HS-5 (cell line): ENCODE measurements around the gene PLCB3.

Experiments used
- DNase-seq: peaks from one replicate; pipeline ENCODE4 v3.0.0-alpha.2; 2012; ENCODE audit warnings: low read depth

Gene PLCB3

DNA sequence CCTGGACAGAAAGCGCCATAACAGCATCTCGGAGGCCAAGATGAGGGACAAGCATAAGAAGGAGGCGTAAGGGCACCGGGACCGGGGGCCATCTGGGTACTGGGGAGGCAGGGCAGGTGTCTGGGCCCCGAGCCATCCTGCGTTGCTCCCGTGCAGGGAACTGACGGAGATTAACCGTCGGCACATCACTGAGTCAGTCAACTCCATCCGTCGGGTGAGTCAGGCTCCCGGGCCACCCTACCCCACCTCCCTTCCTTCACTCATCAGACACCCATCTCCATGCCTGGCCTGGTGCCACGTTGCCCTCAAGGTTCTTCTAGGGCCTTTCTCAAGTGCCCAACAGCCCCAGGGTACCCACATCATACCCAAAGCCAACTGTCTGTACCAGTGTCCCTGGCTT, 15.0 kb downstream of the PLCB3 start:
- no peak for DNase-seq

DNA sequence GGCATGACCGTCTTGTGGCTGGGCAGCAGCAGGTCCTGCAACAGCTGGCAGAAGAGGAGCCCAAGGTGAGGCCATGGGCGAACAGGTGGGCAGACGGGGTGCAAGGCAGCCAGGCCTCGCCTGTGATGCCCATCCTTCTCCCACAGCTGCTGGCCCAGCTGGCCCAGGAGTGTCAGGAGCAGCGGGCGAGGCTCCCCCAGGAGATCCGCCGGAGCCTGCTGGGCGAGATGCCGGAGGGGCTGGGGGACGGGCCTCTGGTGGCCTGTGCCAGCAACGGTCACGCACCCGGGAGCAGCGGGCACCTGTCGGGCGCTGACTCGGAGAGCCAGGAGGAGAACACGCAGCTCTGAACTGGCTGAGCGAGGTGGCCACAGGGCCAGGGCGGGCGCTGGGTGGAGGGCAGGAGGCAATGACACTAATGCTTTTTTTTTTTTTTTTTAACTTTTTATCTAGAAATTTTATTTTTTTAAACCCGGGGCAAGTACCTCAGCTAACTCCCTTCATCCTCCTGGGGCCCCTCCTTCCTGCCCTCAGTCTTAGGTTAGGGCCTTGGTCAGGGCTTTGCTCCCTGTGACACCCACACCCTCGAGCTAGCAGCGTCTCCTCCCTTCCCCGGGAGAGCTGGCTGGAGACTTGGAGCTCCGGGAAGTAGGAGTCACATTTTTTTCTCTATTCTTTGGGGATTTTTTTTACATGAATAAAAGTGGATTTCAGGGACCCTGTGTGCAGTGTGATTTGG, 16.0 kb downstream of the PLCB3 start:
- DNase-seq: no peak

DNA sequence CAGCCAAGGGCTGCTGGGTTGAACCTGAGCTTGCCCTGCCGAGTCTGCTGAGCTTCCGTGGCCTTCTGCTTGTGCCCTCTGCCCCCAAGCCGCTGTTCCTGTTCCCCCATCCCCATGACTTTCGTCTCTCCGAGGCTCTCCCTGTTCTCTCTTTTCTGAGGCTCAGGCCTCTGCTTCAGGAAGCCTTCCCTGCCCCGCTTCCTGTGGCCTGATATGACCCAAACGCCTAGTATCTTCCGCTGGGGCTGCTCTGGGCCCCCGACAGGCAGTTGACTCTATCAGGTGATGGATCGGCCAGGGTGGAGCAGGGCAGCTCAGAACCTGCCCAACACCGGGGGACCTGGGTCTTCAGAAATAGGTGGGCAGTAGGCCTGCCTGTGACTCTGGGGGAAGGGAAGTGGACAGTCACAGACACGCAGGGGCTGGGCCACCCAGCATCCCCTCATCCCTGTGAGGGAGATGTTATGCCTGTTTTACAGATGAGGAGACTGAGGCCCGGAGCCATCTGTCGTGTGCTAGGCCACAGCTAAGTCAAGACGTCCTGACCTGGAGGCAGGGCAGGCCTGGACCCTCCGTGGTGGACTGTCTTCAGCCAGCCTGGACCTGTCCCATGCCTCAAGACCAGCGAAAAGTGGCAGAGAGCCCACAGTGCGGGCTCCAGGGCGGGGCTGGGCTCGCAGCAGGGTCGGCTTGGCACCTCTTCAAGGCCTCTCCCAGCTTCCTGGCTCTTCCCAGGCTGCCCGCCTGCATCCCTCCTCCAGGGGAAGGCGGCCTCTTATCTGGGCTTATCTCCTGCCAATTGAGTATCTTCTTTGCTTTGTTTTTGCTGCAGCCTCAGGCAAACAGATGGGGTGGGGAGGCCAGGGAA, 16.9 kb downstream of the PLCB3 start:
- DNase-seq: no peak

DNA sequence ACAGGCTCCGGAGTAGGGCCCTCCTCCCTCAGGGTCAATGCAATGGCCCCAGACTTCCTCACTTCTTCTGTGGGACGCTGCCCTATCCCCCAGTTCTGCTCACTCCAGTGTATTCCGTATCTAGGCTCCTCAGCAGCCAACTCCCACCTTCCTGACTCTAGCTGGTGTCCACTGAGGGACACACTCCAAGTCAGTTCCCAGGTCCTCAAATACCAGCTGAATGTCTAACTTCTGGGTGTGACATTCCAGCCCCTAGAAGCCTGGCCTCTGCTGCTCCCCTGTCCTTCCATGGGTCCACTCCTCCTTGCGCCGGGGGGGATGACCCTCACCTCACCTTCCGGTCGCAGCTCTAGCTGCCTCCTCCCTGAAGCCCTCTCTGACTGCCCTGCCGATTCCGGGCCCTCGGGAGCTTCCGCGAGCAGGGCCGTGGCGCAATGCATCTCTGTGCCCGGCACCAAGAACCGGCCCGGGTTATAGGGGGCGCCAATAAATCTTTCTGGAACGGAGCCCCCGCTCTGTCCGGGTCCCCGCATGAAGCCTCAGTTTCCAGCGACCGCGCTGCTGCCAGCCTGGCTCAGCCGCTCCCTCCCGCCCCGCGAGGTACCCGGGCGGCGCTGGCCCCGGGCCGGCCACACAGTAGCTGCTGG, 17.7 kb downstream of the PLCB3 start:
- no peak for DNase-seq

DNA sequence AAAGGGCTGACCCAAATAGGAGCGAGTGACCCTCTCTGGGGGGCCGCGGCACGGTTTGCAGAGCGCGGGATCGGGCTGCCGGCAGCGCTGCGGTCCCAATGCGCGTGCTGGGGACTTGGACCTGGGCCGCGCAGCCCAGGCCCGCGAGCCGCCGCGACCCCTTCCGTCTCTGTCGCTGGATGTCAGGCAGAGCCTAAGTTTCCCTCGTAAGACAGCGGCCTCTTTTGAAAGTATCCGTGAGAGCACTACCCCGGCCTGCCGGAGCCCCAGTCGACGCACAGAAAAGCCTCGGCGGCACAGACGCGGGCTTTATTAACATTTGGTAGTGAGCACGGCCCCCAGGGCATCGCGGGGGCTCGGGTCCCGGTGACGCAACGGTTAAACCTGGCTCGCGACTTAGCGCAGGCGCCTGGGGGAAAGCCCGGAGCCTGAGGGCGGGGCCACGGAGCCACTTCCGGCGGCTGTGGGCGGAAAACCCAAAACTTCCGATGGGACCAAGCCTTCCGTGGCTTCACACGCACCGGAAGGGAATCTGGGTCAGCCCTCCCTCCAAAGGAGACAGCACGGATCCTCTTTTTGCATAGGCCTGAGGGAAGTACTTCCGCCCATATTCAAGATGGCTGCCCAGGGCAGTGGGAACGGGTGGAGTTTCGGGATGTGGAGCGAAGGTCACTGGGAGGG, 18.4 kb downstream of the PLCB3 start:
- DNase-seq: peak; percentile 99

DNA sequence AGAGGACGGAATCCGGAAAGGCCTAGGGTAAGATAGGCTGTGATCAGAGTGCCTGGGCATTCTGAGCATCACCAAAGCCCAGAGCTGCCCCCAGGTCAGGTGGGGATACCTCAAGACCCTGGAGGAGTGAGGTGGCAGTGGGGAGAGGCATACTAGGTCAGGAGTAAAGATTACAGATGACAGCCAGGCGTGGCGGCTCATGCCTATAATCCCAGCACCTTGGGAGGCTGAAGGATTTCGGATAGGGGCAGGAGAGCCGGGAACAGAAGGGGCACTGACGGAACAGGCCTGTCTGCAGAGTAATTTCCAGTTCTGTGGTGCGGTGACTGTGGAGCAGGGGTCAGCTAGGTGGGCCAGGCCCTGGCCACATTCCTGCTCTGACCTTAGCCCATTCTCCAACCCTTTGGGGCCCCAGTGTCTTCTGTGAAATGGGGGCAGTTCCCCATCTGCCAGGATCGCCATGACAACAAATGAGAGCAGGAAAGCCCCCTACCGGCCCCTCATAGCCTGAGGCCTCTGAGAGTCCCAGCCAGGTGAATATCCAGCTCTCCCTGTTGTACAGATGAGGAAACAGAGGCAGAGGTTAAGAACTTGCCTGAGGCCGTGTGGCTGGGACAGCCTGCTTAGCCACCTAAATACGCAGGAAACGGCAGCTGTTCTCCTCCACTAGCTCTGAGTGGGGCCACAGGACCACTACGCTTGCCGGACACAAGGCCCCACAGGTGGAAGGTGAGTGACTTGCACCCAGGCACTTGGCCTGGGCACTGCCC, 23.9 kb downstream of the PLCB3 start:
- DNase-seq: no peak

DNA sequence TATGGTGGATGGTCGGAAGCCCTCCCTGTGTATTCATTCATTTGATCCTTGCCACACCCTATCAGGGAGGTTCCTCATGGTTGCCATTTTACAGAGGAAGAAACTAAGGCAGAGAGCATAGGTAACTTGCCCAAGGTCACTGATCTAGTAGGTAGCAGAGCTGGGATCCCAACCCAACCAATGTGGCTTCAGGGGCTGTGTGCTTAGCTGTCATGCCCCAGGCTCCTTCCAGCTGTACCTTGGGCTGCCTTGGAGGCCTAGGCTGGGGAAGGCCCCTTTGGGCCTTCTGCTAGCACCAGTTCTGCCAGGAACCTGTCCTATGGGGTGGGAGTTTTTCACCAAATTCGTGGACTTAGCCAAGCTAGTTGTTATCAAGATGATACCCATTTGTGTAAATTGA, 24.5 kb downstream of the PLCB3 start:
- DNase-seq: no peak

DNA sequence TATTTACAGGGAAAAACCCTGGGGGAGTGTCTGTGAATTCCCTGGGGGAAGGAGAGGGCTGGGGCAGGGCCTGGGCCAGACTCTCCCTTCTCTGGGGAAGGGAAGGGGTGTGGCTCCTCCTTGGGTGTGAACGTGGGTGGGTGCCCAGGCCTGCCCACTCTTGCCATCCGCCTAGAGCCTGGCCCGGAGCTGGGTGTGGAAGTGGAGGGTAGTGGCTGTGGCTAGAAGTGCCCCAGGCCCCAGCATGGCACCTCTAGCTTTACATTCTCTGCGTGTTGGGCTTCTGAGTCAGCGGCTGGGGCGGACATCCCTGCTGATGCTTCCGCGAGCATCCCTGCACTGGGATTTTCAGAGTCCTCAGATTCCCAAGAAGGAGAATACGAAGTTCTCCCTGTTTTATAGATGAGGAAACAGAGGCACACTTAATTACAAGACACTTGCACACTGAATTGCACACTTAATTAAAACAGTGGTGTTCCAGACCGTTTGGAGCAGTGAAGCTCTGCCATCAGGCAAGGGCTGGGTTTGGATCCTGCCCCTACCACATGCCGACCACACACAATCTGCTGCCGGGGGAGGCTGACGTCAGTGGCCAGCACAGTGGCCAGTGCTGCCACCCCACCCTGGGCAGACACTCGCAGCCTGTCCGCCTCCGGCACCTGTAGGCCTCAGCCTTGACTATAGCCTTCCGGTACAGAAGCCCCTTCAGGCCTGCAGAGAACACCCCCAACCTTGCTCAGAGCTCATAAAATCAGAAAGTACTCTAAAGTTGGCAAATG, 25.5 kb downstream of the PLCB3 start:
- DNase-seq: no peak

DNA sequence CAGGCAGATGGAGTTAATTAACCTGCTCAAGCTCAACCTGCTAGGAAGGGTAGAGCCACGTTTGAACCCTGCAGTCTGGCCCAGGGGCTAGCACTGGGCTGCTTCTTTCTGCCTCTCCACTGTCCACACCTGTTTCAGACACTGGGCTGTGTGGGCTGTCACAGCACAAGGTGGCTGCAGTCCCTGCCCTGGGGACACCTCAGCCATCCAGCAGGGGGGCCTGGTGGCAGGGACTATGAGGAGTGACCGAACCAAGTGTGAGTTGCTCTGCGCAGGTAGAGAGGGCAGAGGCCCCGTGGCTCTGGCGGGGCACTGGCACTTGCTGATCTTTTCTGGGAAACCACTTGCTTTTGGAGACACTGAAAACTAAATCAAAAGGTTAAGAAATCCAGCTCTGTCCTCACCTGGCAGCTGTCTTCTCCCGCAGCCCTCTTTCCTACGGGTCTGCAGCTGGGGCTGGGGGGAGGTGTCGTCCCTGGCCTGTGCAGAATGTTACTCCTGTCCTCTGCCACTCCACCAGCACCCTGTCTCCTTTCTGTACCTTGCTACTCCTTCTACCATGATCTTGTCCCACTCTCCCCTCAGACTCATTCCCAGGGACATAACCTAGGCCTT, 27.4 kb downstream of the PLCB3 start:
- no peak for DNase-seq

DNA sequence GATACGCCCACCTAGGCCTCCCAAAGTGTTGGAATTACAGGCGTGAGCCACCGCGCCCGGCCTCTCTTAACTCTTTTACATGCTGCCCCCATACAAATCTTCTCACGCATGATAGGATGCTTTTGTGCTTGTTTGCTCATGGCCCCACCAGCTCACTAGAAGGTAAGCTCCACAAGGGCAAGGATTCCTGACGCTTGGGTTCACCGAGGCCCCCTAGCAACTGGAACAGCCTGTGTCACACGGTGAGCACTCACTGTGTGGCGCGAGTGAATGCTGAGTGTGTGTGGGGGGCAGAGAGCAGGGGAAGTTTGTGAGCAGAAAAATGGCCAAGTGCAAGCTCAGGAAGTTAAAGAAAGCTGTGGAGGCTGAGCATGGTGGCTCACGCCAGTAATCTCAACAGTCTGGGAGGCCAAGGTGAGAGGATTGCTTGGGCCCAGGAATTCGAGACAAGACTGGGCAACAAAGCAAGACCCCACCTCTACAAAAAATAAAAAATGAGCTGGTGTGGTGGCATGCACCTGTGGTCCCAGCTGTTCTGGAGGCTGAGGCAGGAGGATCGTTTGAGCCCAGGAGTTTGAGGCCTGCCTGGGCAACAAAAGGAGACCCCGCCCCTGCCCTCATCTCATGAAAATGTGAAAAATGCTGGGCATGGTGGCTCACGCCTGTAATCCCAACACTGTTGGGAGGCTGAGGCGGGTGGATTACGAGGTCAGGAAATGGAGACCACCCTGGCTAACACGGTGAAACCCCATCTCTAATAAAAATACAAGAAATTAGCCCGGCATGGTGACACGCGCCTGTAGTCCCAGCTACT, 30.8 kb downstream of the PLCB3 start:
- DNase-seq: no peak

DNA sequence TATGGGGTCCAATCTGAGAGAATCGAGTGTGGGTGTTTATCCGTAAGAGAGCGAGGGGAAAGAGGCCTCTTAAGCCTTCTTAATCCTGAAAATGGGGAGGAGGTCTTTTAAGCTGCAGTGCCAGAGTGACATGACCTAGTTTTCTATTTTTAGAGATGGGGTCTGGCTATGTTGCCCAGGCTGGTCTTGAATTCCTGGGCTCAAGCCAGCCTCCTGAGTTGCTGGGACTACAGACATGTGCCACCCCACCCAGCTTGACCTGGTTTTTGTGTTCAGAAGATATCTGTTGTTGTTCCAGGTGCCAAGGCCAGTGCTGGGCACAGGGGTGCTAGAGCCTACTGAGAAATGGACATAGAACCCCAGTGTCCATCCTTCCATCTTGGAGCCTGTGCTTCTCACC, 31.8 kb downstream of the PLCB3 start:
- DNase-seq: no peak

DNA sequence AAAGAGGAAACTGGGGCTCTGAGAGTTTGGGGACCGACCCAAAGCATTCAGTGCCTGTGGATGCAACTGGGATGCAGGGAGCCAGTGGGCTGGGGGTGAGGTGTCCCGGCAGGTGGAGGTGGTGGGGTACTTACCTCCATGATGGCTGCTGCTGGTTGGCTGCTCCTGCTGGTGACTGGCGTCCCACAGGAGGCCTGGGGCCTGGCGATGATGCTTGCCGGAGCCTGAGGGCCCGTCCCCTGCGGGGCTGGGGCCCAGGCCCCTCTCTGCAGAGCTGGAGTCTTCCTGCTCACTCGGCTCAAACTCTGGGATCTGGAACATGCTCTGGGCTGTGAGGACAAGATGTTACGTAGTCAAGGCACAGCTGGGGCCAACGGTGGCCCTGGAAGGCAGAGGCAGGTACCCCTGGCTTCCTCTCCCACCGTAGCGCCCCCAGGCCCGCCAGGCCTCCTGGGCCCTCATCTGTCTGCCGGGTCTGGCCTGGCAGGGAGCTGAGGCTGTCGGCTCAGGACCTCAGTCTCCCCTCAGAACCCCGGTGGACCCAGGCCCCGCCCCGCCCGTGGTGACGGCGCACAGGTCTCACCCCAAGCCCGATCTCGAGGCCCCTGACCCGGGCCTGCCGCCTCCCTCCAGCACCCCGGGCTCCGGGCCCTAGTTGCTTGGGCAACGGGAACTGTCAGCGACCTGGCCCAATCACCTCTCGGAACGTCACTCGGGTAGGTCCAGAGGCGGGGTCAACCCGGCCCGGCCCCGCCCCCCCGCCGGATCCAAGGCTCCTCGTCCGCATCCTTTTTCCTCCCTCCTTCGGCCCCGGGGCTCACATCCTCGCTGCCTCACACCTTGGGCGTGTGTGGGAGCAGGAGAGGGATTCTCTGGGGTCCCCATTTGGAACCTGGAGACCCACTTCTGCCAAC, 33.0 kb downstream of the PLCB3 start, which contains the start of gene BAD:
BAD (minus strand) TSS at position 618 of the 914 bp plus-strand sequence; CDS start at position 321, 297 bp downstream.
- peak; percentile 68 for DNase-seq

DNA sequence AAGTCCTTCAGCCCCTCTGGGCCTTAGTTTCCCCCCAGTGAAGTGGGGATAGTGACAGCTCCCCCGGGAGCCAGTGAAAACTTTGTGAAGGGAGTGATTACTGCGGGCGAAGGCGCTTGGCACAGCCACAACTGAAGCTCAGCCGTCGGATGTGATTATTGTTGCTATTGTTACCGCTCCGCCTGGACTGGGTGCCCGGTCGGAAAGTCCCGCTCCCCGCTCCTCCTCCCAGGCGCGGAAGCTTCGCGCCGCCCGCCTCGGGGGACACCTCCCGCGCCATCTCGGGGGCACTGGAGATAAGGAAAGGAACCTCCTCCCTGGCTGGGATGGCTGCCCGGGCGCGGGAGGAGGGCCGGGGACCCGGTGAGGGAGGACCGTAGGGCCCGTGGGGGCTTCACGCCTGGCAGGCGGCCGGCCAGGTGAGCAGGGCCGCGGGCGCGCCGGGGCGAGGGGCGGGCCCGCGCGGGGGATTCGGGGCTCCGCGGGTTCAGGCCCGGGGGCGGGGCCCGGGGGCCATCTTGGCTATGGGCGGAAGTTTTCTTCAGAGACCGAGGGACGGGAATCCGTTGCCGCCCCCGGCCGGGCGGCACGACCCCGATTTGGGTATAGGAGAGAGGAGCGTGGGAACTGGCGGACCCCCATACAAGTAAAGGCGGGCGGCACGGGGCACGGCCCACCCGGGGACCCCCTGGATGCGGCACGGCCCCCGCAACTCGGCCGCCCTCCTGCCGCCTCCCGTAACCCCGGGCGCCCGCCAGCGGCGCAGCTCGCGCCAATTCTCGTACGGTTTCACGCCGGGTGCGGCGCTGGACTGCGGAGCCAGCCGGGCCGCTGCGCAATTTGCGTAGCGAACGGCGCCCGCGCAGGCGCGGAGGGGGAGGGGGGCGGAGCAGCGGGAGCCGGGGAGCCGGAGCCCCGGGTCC, 33.9 kb downstream of the PLCB3 start, which contains the start of gene GPR137:
GPR137 (plus strand) TSS at position 887 of the 923 bp plus-strand sequence. CDS start 677 bp downstream, outside the sequence.
- DNase-seq: peak; percentile 36

DNA sequence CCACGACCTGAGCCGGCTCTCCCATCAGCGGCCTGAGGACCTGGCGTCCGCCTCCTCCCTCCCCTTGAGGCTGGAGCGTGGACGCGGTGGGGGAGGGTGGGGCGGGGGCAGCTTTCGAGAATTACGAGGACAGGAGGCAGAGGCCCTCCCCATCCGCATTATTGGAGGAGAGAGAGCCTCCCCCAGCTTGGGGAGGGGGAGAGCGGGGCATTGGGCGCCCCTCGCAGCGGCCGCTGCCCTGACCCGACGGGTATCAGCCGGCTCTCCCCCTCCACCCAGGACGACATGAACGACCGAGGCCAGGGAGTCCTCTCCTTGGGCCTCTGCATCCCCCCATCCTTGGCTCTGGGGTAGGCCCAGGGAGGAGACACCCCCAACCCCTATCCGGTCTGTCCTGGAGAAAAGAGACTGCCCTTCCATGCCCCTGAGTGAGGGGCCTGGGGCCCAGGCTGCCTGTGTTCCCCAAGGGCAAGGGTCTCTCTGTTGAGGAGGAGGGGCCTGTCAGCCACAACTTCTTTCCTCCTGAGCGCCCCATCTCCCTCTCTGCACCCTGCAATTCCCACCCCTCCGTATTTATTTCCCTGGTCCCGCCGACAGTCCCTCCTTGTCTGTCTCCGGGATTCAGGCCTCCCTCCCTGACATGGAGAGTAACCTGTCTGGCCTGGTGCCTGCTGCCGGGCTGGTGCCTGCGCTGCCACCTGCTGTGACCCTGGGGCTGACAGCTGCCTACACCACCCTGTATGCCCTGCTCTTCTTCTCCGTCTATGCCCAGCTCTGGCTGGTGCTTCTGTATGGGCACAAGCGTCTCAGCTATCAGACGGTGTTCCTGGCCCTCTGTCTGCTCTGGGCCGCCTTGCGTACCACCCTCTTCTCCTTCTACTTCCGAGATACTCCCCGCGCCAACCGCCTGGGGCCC, 34.8 kb downstream of the PLCB3 start:
- DNase-seq: no peak

DNA sequence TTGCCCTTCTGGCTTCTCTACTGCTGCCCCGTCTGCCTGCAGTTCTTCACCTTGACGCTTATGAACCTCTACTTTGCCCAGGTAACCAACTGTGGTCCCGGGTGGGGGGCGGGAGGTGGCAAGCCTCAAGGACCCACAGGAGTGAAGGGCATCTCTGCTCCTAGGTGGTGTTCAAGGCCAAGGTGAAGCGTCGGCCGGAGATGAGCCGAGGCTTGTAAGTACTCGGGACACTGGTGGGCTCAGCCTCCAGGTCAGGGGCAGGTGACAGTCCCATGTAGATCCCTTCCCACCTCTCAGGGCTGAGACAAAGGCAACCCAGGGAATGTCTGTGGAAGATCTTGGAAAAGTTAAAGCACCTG, 35.5 kb downstream of the PLCB3 start:
- DNase-seq: no peak
